ENCODE results near the gene SRD5A1.

GRCh38 chr5:6626508-6626907, 6.7 kb upstream of the SRD5A1 start:
- no peak for TF ChIP-seq CTCF (IDR thresholded peaks at IDR 0.05)
- no peak for TF ChIP-seq ZFX (IDR thresholded peaks at IDR 0.05; ENCODE audit: borderline replicate concordance)
